Colon (tissue), 2 donors: Measurements from ENCODE around the gene RUNX2.

Experiments used
- FAIRE-seq: peaks from 2 replicates; lab custom pipeline; 2012; peaks lifted over from hg19 to GRCh38; lab: Jason Lieb, UNC
- donor health status: control.
- donor health status: control.

Gene RUNX2

GRCh38 chr6:45434381-45434700 lies 106.2 kb downstream of the RUNX2 start:
- FAIRE-seq = no peak

GRCh38 chr6:45436544-45437438 lies 108.7 kb downstream of the RUNX2 start:
- FAIRE-seq = no peak

- FAIRE-seq = no peak
These were observed 109.3 kb downstream of the RUNX2 start for GRCh38 chr6:45437439-45437815.

GRCh38 chr6:45438151-45438550 lies 110.0 kb downstream of the RUNX2 start:
- FAIRE-seq = no peak

- FAIRE-seq = no peak
These were observed 110.8 kb downstream of the RUNX2 start for GRCh38 chr6:45438849-45439406.

GRCh38 chr6:45439459-45439858 lies 111.3 kb downstream of the RUNX2 start:
- no peak for FAIRE-seq

- no peak for FAIRE-seq
These were observed 111.8 kb downstream of the RUNX2 start for GRCh38 chr6:45439861-45440388.

GRCh38 chr6:45441851-45442453 lies 113.8 kb downstream of the RUNX2 start:
- FAIRE-seq = no peak

- FAIRE-seq = no peak
These were observed 114.6 kb downstream of the RUNX2 start for GRCh38 chr6:45442716-45443115.

GRCh38 chr6:45445364-45445748 lies 117.2 kb downstream of the RUNX2 start:
- FAIRE-seq = no peak

- no peak for FAIRE-seq
These were observed 117.8 kb downstream of the RUNX2 start for GRCh38 chr6:45445749-45446549.

- no peak for FAIRE-seq
These were observed 118.9 kb downstream of the RUNX2 start for GRCh38 chr6:45447005-45447404.

GRCh38 chr6:45447716-45448115 lies 119.6 kb downstream of the RUNX2 start:
- FAIRE-seq = no peak

GRCh38 chr6:45448417-45449389 lies 120.6 kb downstream of the RUNX2 start:
- no peak for FAIRE-seq

- no peak for FAIRE-seq
These were observed 122.0 kb downstream of the RUNX2 start for GRCh38 chr6:45450132-45450531.

- no peak for FAIRE-seq
These were observed 122.7 kb downstream of the RUNX2 start for GRCh38 chr6:45450831-45451230.

GRCh38 chr6:45454008-45454911 lies 126.1 kb downstream of the RUNX2 start:
- FAIRE-seq = no peak

- FAIRE-seq = no peak
These were observed 127.3 kb downstream of the RUNX2 start for GRCh38 chr6:45455408-45455807.

- FAIRE-seq = no peak
These were observed 129.0 kb downstream of the RUNX2 start for GRCh38 chr6:45457141-45457540.

GRCh38 chr6:45458672-45459071 lies 130.5 kb downstream of the RUNX2 start:
- no peak for FAIRE-seq
